B cell (primary cell): ENCODE results near the gene EGF. TPM values are rescaled to one million over a fixed set of nuclear protein-coding genes. Genes with fewer than 3 reads are reported as not detected.

Experiments used
- ATAC-seq: fragments of 200-7000 bp; cut with Tn5 transposase; one replicate; pipeline ENCODE4 v1.10.0; 2021; ENCODE audit warnings: low read depth, mild to moderate bottlenecking, moderate number of reproducible peaks, moderate library complexity
- CTCF ChIA-PET: fragments of 350-600 bp; sonication (Branson Sonifier 250); formaldehyde crosslinking; loops from one replicate; lab custom pipeline; 2021; ENCODE audit warnings: antibody characterized with exemption, inconsistent platforms; lab: Charles Lee
- POLR2A ChIA-PET: fragments of 350-600 bp; sonication (Branson Sonifier 250); formaldehyde crosslinking; loops from one replicate; lab custom pipeline; 2021; ENCODE audit warnings: antibody characterized with exemption; lab: Charles Lee
- DNase-seq: peaks from one replicate; pipeline ENCODE4 v3.0.0; 2013
- H2AFZ ChIP-seq: 2 replicates; pipeline ENCODE4 v1.6.1; 2012; ENCODE audit warnings: mild to moderate bottlenecking, low read depth, low read length; ENCODE audit not compliant: insufficient read depth, poor library complexity, severe bottlenecking
- H3K27ac ChIP-seq, 2 donors: 1 replicate in 1 of 2; 2 replicates in 1 of 2; pipeline ENCODE4 v1.5.1; 2012 to 2013; ENCODE audit warnings: low read length in 2 of 2, mild to moderate bottlenecking in 2 of 2, moderate library complexity in 1 of 2
- H3K27me3 ChIP-seq, 4 experiments: fragments of 200-600 bp in 1 of 4; sonication (generic) in 1 of 4; replicated peaks in 1 of 4; 1 replicate in 2 of 4; 2 replicates in 2 of 4; pipeline versions ENCODE4 v1.6.1 to v1.7.0; 2013 to 2016; ENCODE audit warnings: low read length in 3 of 4, mild to moderate bottlenecking in 2 of 4, mixed read lengths in 1 of 4, moderate library complexity in 1 of 4; ENCODE audit not compliant: insufficient read depth in 4 of 4, control insufficient read depth in 3 of 4; ENCODE audit errors: control extremely low read depth in 1 of 4
- H3K36me3 ChIP-seq, 2 experiments: replicated peaks in 1 of 2; 1 replicate in 1 of 2; 2 replicates in 1 of 2; pipeline versions ENCODE4 v1.6.1 to v1.7.1; 2013; ENCODE audit warnings: low read length in 1 of 2; ENCODE audit not compliant: insufficient read depth in 2 of 2, control insufficient read depth in 1 of 2; ENCODE audit errors: control extremely low read depth in 1 of 2, extremely low read depth in 1 of 2
- H3K4me1 ChIP-seq, 2 donors: fragments of 200-600 bp in 1 of 2; sonication (generic) in 1 of 2; 1 replicate in 1 of 2; 2 replicates in 1 of 2; pipeline versions ENCODE4 v1.5.1 to v1.6.1; 2013 to 2017; ENCODE audit warnings: low read length in 2 of 2; ENCODE audit not compliant: control insufficient read depth in 2 of 2, insufficient read depth in 2 of 2
- H3K4me2 ChIP-seq: replicated peaks from 2 replicates; pipeline ENCODE3; 2012; ENCODE audit warnings: mild to moderate bottlenecking, low read depth, low read length; ENCODE audit not compliant: poor library complexity, severe bottlenecking
- H3K4me3 ChIP-seq, 5 experiments: fragments of 200-600 bp in 1 of 5; sonication (generic) in 1 of 5; 1 replicate in 3 of 5; 2 replicates in 2 of 5; pipeline versions ENCODE4 v1.5.1 to v1.7.0; 2011 to 2016; ENCODE audit warnings: low read length in 4 of 5, mild to moderate bottlenecking in 4 of 5, low read depth in 2 of 5, control low read depth in 1 of 5, moderate library complexity in 1 of 5; ENCODE audit not compliant: insufficient read depth in 1 of 5; ENCODE audit errors: control extremely low read depth in 1 of 5, extremely low read depth in 1 of 5
- H3K79me2 ChIP-seq: fragments of 200-600 bp; sonication (generic); one replicate; pipeline ENCODE4 v1.6.0; 2016; ENCODE audit warnings: low read length; ENCODE audit not compliant: control insufficient read depth, insufficient read depth
- H3K9ac ChIP-seq: fragments of 200-600 bp; sonication (generic); 2 replicates; pipeline ENCODE4 v1.6.1; 2017; ENCODE audit warnings: mild to moderate bottlenecking, low read length, moderate library complexity
- H3K9me3 ChIP-seq, 3 donors: one replicate each; pipeline versions ENCODE4 v1.6.1 to v1.7.1; 2013; ENCODE audit warnings: low read length in 2 of 3; ENCODE audit not compliant: control insufficient read depth in 2 of 3, insufficient read depth in 1 of 3; ENCODE audit errors: control extremely low read depth in 1 of 3
- H4K20me1 ChIP-seq: 2 replicates; pipeline ENCODE4 v1.6.0; 2012; ENCODE audit warnings: mild to moderate bottlenecking, low read length; ENCODE audit not compliant: insufficient read depth, control insufficient read depth, poor library complexity, severe bottlenecking
- H3K27ac Mint-ChIP-seq: one replicate; pipeline ENCODE4 v1.8.0; 2021; ENCODE audit warnings: mixed read lengths
- H3K27me3 Mint-ChIP-seq: one replicate; pipeline ENCODE4 v1.8.0; 2021; ENCODE audit warnings: mixed read lengths
- H3K4me1 Mint-ChIP-seq: one replicate; pipeline ENCODE4 v1.8.0; 2021; ENCODE audit warnings: mixed read lengths
- H3K4me3 Mint-ChIP-seq: one replicate; pipeline ENCODE4 v1.8.0; 2021; ENCODE audit warnings: mixed read lengths
- H3K9me3 Mint-ChIP-seq: one replicate; pipeline ENCODE4 v1.8.0; 2022; ENCODE audit warnings: mixed read lengths; ENCODE audit not compliant: insufficient read depth
- EZH2 ChIP-seq: IDR thresholded peaks from 2 replicates; pipeline ENCODE4 v1.6.1; 2012; ENCODE audit warnings: borderline replicate concordance, low read depth, mild to moderate bottlenecking, moderate library complexity, low read length; ENCODE audit not compliant: insufficient read depth, poor library complexity, severe bottlenecking
- WGBS: methylation state at CpG from one replicate; pipeline ENCODE4 v1.1.5; 2013; ENCODE audit warnings: missing lambda C conversion rate; ENCODE audit not compliant: insufficient coverage; 5-methylcytosine and 5-hydroxymethylcytosine counted together
- intact Hi-C: fragments of 100-400 bp; cut with micrococcal nuclease; formaldehyde crosslinking; loops from one replicate; pipeline ENCODE4 v1.10.0; 2022
- polyA plus RNA-seq: library from polyadenylated mRNA; depleted of rRNA; stranded (reverse); fragments of >200 nt; gene quantifications from 2 replicates; pipeline ENCODE4 v1.2.3, GENCODE V29; 2012
- total RNA-seq, 2 donors: library from RNA; stranded (reverse); fragments of 120-200 nt in 1 of 2; gene quantifications; 1 replicate in 1 of 2; 2 replicates in 1 of 2; pipeline versions ENCODE4 v1.2.3 to v1.2.4, GENCODE V29; 2013 to 2022
- TF ChIP-seq, protein P1 (sequence below): fragments of 200-600 bp; IDR thresholded peaks from one replicate; pipeline ENCODE4 v1.8.0; 2022; ENCODE audit warnings: antibody characterized with exemption, mild to moderate bottlenecking

EGF gene
- total and polyA plus RNA-seq, 2 donors (not counting 1 experiment from before 2014, with no cell fraction given): not detected

- WGBS: 100% methylated on average over 1 of the region's 2 CpGs
- no peak for TF ChIP-seq EZH2
- TF ChIP-seq, protein P1, sequence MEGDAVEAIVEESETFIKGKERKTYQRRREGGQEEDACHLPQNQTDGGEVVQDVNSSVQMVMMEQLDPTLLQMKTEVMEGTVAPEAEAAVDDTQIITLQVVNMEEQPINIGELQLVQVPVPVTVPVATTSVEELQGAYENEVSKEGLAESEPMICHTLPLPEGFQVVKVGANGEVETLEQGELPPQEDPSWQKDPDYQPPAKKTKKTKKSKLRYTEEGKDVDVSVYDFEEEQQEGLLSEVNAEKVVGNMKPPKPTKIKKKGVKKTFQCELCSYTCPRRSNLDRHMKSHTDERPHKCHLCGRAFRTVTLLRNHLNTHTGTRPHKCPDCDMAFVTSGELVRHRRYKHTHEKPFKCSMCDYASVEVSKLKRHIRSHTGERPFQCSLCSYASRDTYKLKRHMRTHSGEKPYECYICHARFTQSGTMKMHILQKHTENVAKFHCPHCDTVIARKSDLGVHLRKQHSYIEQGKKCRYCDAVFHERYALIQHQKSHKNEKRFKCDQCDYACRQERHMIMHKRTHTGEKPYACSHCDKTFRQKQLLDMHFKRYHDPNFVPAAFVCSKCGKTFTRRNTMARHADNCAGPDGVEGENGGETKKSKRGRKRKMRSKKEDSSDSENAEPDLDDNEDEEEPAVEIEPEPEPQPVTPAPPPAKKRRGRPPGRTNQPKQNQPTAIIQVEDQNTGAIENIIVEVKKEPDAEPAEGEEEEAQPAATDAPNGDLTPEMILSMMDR: no peak
- Histone ChIP-seq H3K27ac (no peak overlapping the region), H3K27me3 (no peaks in the 10 kb centered on the region), H3K4me2 (no peak overlapping the region), H4K20me1 (no peaks in the 10 kb centered on the region), H3K79me2 (no peaks in the 10 kb centered on the region), H3K4me1 (no peaks in the 10 kb centered on the region), H2AFZ (no peak overlapping the region), H3K4me3 (no peak overlapping the region), H3K9me3 (no peaks in the 10 kb centered on the region), H3K36me3 (no peaks in the 10 kb centered on the region), H3K9ac (no peak overlapping the region)
- no peaks in the 10 kb centered on the region for H3K9me3 Mint-ChIP-seq
- H3K27ac Mint-ChIP-seq: no peak overlapping the region
- POLR2A ChIA-PET: no interaction called here
- peaks cover 3% of the 10 kb centered on the region for H3K27me3 Mint-ChIP-seq
- H3K4me1 Mint-ChIP-seq: no peaks in the 10 kb centered on the region
- intact Hi-C loops: no loop called here
- no peak overlapping the region for H3K4me3 Mint-ChIP-seq
- CTCF ChIA-PET: no interaction called here
- ATAC-seq (no peak), DNase-seq (no peak)
Observed at GRCh38 chr4:109925396-109925795, 12.7 kb downstream of the EGF start.

GRCh38 chr4:109928327-109929045 is 15.8 kb downstream of the EGF start:
- H3K27me3 Mint-ChIP-seq: peaks cover 3% of the 10 kb centered on the region
- no peak overlapping the region for H3K4me3 Mint-ChIP-seq
- DNase-seq (no peak), ATAC-seq (no peak)
- H2AFZ ChIP-seq: no peak overlapping the region
- no peak overlapping the region for H3K27ac Mint-ChIP-seq
- H4K20me1 ChIP-seq: no peaks in the 10 kb centered on the region
- H3K4me2 ChIP-seq: no peak overlapping the region
- H3K9me3 Mint-ChIP-seq: no peaks in the 10 kb centered on the region
- H3K9me3 ChIP-seq: no peaks in the 10 kb centered on the region
- H3K27me3 ChIP-seq: no peaks in the 10 kb centered on the region
- POLR2A ChIA-PET: no interaction called here
- no peak overlapping the region for H3K4me3 ChIP-seq
- no peaks in the 10 kb centered on the region for H3K36me3 ChIP-seq
- no peak overlapping the region for H3K9ac ChIP-seq
- H3K27ac ChIP-seq: no peak overlapping the region
- no peaks in the 10 kb centered on the region for H3K4me1 Mint-ChIP-seq
- CTCF ChIA-PET: no interaction called here
- WGBS: 90% methylated on average over 2 of the region's 4 CpGs
- TF ChIP-seq, protein P1: no peak
- no peak for TF ChIP-seq EZH2
- no peaks in the 10 kb centered on the region for H3K79me2 ChIP-seq
- intact Hi-C loops: no loop called here
- no peaks in the 10 kb centered on the region for H3K4me1 ChIP-seq
